GM19193 (cell line): ENCODE results near the gene KIF23.

Source experiments
- POLR2A ChIP-seq: IDR thresholded peaks from 4 replicates; pipeline ENCODE4 v1.6.1; 2011; ENCODE audit not compliant: insufficient read depth, insufficient read length; ENCODE audit errors: extremely low read depth

Gene KIF23

DNA sequence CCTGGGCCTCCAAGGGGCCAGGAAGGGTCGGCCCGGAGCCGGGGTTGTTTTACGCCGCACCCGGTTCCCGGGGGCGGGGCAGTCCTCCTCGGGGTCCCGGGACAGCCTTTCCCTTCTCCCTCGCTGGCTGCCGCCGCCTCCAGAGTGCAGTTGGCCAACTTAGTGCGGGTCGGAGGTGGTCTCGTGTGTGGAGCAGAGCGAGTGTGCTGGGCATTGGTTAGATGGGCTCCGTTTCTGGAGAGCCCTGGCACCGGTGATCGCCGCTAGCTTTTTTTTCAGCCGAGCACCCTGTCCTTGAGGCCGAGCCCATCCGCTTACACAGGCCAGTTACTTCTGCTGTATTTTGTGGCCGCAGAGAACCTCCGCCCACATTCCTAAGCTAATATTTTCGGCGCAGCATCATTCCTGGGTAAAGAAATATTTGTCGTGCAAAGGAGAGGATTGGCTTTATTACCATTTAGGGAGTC, 585 bp downstream of the KIF23 start:
- no peak for TF ChIP-seq POLR2A

DNA sequence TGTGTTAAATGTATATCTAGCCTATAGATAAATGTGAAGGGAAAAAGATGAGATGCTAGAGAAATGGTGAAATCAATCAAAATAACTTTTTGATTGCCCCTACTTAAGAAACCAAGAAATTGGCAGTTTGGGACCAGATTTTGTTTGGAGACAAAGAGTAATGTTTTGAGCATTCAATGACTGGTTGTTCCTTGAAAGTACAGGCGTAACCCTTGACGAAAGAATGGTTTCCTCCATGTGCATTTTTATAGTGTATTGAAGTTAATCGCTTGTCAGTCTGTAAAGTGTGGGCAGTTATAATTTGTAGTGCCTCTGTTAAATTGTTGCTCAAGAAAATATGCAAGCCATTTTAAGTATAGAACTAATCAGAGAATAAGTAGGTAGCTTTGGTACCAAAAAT, 1.2 kb downstream of the KIF23 start:
- TF ChIP-seq POLR2A, result no peak

DNA sequence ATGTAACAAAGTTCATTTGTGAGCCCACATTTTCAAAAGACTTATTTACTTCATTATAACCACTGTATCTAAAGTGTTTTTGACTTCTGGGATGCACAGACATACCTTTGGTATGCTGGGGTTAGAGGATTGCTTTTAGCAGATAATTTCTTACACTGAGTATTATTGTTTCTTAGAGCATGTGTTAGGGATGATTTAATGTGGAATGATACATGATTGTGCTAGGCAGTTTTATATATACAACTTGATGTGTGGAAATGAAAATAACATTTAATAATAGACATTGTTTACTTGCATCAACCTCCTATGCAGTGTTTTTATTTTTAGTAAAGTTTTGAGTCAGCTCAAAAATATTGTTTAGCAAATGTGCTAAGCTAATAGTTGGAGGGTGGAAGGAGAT, 3.4 kb downstream of the KIF23 start:
- TF ChIP-seq POLR2A, result no peak

DNA sequence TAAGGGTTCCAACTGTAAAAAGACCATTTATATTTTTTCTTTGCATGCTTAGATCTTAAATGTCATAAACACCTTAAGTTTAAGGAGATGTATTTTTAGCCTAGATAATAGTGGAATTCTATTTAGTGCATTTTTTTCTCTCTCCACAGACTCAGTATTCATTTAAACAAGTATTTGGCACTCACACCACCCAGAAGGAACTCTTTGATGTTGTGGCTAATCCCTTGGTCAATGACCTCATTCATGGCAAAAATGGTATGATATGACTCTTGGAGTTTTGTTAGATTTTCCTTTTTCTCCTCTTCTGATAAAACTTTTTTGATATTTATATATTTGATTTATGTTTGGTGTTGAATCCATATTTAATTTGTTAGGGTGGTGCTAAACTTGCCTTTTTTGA, 7.3 kb downstream of the KIF23 start:
- TF ChIP-seq POLR2A, result no peak

DNA sequence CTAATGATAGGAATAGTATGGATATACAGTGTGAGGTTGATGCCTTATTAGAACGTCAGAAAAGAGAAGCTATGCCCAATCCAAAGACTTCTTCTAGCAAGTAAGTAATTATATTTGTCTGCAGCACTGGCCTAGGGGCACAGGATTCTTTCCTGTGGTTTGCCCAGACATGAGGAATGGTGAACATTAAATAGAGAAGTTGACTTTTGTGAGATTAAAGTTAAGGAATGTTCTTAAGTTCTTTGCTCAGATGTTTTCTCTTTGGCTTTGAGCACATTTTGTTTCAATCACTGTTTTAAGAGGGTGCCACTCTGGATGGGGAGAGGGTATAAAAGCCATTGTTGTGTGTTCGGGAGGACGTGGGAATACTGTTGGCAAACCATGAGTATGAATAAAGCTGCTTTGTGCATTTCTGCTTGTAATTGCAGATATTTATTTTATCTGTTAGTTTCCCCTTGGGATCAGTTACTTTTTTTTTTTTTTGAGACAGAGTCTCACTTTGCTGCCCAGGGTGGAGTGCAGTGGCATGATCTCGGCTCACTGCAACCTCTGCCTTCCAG, 8.3 kb downstream of the KIF23 start:
- TF ChIP-seq POLR2A, result no peak

DNA sequence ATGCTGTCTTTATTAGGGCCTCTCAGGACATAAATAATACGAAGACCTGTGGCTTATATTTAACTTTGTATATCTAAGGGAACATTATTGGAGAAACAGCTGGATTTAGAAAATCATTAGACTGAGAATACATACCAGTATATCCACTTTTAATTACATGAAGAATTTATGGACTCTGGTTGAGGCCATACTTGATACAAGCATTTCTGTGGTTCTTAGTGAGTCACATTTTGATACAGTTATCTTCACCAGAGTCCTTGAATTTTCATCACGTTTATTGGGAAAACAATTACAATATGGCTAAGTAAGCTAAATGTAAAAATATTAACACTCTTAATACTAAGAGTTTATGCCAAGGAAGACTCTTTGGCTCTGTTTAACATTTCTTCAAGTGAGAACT, 9.9 kb downstream of the KIF23 start:
- no peak for TF ChIP-seq POLR2A

DNA sequence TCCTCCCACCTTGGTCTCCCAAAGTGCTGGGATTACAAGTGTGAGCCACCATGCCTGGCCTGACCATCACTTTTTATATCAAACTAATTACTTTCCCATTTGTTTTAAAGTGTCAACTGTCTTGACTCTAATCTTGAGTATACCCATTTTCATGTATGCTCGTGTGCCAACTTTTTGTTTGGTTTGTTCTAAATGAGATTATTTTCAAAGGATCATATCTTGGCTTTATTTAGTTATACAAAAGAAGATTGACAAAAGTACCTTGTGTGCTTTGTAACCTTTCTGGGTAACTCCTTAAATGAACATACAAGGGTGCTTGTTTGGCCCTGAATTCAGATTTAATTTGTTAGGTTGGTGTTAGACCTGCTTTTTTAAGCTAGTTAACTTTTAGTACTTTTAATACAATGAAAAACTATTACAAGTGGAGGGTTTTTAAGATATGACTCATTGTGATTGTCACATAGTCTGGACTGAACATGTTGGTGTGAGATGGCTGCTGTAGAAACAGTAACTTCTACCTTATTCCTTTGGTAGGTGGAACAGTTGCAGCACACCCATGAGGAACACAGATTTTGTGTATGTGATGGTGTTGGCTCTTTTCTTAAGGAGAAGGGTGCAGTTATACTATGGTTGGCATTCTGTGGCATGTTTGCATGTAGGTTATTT, 10.7 kb downstream of the KIF23 start:
- TF ChIP-seq POLR2A, result no peak

DNA sequence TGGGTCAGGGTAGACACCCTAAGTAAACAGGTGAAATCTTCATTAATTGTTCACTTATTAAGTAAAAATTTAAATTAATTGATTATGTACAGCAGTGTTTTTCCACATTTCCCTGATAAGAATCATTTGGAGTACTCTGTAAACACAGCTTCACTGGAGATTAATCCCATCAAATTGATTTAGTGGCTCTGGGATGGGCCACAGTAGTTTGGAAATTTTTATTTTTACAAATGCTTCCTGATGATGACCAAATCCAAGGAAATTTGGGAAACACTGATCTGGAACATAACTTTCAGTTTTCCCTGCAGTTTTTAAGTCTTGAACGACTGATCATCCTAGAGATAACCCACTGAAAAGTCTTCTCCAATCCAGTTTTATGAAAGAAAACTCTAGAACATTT, 19.7 kb downstream of the KIF23 start:
- TF ChIP-seq POLR2A, result no peak

DNA sequence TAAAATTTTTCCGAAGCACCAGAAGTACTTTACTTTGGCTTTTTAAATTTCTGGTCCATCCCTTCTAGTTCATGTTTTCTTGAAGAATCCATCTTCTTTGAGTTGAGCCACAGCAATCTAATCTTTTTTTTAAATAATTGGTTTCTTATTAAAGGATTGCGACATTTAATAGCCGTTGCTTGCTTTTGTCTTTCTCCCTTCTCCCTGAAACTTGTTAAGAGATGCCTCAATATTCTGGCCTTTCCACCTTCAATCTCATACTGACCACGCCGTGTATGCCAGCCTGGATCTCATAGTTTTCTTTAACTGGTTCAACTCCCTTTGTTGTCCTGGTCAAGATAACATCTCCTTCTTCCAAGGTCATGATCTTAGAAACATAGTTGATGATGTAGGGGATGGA, 20.1 kb downstream of the KIF23 start:
- TF ChIP-seq POLR2A, result no peak

DNA sequence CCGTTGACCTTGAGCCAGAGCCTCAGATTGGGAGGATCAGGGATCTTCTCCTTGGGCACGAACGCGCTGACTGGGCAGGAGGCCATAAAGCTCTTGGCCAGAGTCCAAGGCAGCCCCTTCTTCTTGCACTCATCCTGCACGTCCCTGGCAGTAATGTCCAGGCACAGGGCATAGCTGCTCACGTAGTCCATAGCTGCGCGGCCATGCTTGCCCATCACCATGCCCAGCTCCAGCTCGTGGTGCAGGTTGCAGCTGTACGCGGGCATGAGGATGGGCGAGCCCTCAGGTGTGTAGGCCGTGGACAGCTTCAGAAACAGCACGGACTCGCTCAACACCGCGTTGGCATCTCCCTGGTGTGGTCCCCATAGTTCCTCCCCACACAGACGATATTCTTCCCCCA, 20.5 kb downstream of the KIF23 start:
- TF ChIP-seq POLR2A, result no peak

DNA sequence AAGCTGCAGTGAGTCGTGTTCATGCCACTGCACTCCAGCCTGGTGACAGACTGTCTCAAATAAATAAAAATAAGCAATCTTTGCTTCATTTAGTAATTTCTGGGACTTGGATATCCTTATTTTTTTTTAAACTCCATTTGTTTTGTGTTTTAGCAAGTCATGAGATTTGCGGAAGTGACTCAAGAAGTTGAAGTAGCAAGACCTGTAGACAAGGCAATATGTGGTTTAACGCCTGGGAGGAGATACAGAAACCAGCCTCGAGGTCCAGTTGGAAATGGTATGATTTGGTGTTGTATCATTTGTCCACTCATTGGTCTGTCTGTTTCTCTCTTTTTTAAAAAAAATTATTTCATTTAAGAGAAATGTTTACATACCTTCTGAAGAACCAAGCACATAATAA, 21.8 kb downstream of the KIF23 start:
- no peak for TF ChIP-seq POLR2A

DNA sequence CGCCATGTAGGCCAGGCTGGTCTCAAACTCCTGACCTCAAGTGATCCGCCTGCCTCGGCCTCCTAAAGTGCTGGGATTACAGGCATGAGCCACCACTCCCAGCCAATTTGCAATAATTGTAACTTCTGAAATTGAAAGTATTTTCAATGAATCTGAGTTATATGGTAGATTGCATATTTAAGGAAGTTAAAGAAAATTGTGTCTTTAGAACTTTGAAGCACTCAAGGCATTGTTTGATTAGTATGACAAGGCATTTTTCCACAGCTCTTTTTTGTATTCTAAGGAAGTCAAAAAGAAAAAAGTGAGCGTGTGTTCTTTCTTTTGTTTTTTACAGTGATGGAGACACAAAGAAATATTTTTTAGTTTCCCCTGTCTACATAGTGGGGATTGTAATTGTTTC, 22.8 kb downstream of the KIF23 start:
- no peak for TF ChIP-seq POLR2A

DNA sequence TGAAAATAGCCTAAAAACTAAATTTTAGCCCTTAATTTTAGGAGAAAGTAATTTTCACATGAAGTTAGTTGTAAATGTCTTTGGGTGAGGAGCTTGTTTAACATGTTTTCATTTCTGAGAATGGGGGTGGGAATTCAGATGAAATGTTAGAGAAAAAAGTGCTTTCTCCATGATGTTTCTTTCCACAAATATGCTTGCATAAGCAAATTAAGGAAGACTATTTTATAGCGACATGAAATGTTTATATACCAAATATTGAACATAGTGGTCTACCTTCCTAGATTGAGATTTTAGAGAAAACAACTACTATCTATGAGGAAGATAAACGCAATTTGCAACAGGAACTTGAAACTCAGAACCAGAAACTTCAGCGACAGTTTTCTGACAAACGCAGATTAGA, 25.5 kb downstream of the KIF23 start:
- no peak for TF ChIP-seq POLR2A

DNA sequence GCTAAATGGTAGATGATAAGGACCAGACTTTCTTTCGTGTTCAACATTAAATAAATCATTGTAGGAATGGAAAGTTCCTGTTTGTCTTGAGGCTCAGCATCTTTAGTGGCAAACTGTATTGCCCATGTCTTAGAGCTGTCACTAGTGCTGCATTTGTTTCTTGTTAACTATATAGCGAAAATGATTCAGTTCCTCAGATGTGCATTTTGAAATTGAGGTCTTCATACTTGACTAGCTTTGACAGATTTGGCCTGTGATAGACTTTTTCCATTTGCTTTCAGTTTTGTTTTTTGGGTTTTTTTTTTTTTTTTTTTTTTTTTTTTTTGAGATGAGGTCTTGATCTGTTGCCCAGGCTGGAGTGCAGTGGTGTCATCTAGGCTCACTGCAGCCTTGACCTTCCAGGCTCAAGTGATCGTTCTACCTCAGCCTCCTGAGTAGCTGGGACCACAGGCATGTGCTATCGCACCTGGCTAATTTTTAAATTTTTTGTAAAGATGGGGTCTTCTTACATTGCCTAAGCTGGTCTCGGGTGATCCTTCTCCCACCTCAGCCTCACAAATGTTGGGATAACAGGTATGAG, 29.0 kb downstream of the KIF23 start:
- no peak for TF ChIP-seq POLR2A

DNA sequence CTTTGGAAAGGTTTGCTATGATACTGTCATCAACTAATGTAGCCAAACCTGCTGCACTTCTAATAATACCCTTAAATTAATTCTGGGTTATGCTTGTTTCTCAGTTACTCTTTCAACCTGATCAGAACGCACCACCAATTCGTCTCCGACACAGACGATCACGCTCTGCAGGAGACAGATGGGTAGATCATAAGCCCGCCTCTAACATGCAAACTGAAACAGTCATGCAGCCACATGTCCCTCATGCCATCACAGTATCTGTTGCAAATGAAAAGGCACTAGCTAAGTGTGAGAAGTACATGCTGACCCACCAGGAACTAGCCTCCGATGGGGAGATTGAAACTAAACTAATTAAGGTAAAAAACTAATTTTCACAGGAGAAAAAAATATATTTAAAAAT, 30.5 kb downstream of the KIF23 start:
- TF ChIP-seq POLR2A, result no peak

DNA sequence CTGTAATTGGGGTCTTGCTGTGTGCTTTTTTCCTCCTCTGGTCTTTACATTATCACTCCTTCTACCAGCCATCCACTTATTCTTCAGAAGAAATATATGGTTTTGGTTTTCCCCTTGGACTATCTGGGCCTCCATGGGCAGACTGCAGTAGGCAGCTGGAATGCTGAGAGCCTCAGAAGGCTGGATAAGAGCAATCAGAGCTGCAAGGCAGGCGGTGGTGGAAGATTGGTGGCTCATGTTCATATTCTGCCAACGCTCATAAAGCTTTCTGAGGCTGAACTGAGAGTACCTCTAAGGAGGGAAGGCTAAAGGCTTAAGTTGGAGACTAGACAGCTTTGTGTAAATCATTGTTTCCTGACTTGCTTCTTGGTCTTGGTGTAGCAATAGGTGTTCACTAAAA, 32.8 kb downstream of the KIF23 start:
- no peak for TF ChIP-seq POLR2A

DNA sequence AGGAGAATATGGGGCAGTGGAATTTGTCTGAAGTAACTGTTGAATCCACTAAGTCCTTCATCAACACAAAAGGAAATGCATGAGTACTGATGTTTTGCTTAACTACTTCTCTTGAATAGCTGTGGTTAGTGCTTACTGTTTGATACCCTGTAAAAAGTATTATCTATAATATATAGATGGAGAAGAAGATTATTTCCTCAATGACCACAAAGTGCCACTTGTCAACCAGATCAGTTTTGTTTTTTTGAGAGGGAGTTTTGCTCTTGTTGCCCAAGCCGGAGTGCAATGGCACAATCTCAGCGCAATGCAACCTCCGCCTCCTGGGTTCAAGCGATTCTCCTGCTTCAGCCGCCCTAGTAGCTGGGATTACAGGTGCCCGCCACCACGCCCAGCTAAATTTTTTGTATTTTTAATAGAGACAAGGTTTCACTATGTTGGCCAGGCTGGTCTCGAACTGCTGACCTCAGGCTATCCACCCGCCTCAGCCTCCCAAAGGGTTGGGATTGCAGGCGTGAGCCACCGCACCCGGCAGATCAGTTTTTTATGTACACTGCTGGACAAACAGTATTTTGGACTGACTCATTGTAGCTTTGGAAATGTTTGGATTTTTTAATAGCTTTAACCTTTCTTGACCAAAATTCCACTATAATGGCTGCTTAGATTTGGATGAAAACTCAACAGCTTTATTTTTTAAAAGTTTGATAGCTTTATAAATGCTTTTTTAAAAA, 37.0 kb downstream of the KIF23 start:
- TF ChIP-seq POLR2A, result no peak
